Naive thymus-derived CD4-positive, alpha-beta T cell (primary cell): Measurements from ENCODE around the gene HIP1R. TPM values are rescaled to one million over a fixed set of nuclear protein-coding genes. Genes with fewer than 3 reads are reported as not detected.
A peak's percentile ranks its signal among the peaks of the same experiment; 100 is the strongest.
"Not testable (repeated sequence)": the region's sequence is repeated elsewhere in the genome, so short reads cannot be mapped to it uniquely, and the experiment has no call there.

Experiments
- ATAC-seq: fragments of 150-1000 bp; cut with Tn5 transposase; 2 replicates; pipeline ENCODE4 v1.10.0; 2021; ENCODE audit warnings: mild to moderate bottlenecking, moderate library complexity
- CTCF ChIA-PET: fragments of 350-600 bp; sonication (Branson Sonifier 250); formaldehyde crosslinking; loops from one replicate; lab custom pipeline; 2021; ENCODE audit warnings: antibody characterized with exemption; lab: Charles Lee
- POLR2A ChIA-PET: fragments of 350-600 bp; sonication (Branson Sonifier 250); formaldehyde crosslinking; loops from one replicate; lab custom pipeline; 2021; ENCODE audit warnings: antibody characterized with exemption, inconsistent platforms; lab: Charles Lee
- DNase-seq, 9 donors: peaks; one replicate each; pipeline versions ENCODE4 v3.0.0 to v3.0.0-alpha.2; 2020 to 2022; ENCODE audit warnings: mixed read lengths in 1 of 9
- H3K27ac ChIP-seq: one replicate; pipeline ENCODE4 v1.7.0; 2013; ENCODE audit warnings: mild to moderate bottlenecking, low read depth, low read length, moderate library complexity
- H3K27me3 ChIP-seq, 2 donors: one replicate each; pipeline ENCODE4 v1.7.0; 2013; ENCODE audit warnings: low read length in 2 of 2, mild to moderate bottlenecking in 2 of 2, moderate library complexity in 2 of 2; ENCODE audit not compliant: control insufficient read depth in 2 of 2, insufficient read depth in 2 of 2
- H3K36me3 ChIP-seq, 3 experiments: 1 replicate in 2 of 3; 2 replicates in 1 of 3; pipeline ENCODE4 v1.7.0; 2013; ENCODE audit warnings: low read length in 3 of 3, mild to moderate bottlenecking in 3 of 3, moderate library complexity in 1 of 3; ENCODE audit not compliant: insufficient read depth in 3 of 3, control insufficient read depth in 2 of 3
- H3K4me1 ChIP-seq, 2 donors: one replicate each; pipeline ENCODE4 v1.7.0; 2013; ENCODE audit warnings: low read length in 2 of 2, mild to moderate bottlenecking in 2 of 2, moderate library complexity in 1 of 2; ENCODE audit not compliant: control insufficient read depth in 2 of 2, insufficient read depth in 2 of 2
- H3K4me3 ChIP-seq: 2 replicates; pipeline ENCODE4 v1.7.0; 2013; ENCODE audit warnings: mild to moderate bottlenecking, low read length
- H3K9me3 ChIP-seq, 3 experiments: 1 replicate in 2 of 3; 2 replicates in 1 of 3; pipeline ENCODE4 v1.7.0; 2013; ENCODE audit warnings: low read length in 3 of 3; ENCODE audit not compliant: control insufficient read depth in 2 of 3
- H3K27ac Mint-ChIP-seq, 9 donors: one replicate each; pipeline ENCODE4 v1.8.0; 2020 to 2022; ENCODE audit warnings: mixed read lengths in 9 of 9, mild to moderate bottlenecking in 8 of 9, moderate library complexity in 5 of 9, inconsistent platforms in 2 of 9
- H3K27me3 Mint-ChIP-seq, 5 donors: one replicate each; pipeline ENCODE4 v1.8.0; 2021 to 2022; ENCODE audit warnings: mixed read lengths in 5 of 5, mild to moderate bottlenecking in 1 of 5
- H3K36me3 Mint-ChIP-seq, 5 donors: one replicate each; pipeline ENCODE4 v1.8.0; 2020 to 2022; ENCODE audit warnings: mixed read lengths in 5 of 5, mild to moderate bottlenecking in 3 of 5, inconsistent platforms in 1 of 5
- H3K4me1 Mint-ChIP-seq, 7 donors: one replicate each; pipeline ENCODE4 v1.8.0; 2020 to 2022; ENCODE audit warnings: mixed read lengths in 7 of 7, mild to moderate bottlenecking in 3 of 7, inconsistent platforms in 1 of 7
- H3K4me3 Mint-ChIP-seq, 10 donors: one replicate each; pipeline ENCODE4 v1.8.0; 2020 to 2022; ENCODE audit warnings: mild to moderate bottlenecking in 10 of 10, mixed read lengths in 10 of 10, moderate library complexity in 6 of 10, inconsistent platforms in 2 of 10
- H3K9me3 Mint-ChIP-seq, 11 donors: one replicate each; pipeline ENCODE4 v1.8.0; 2020 to 2022; ENCODE audit warnings: mixed read lengths in 11 of 11, mild to moderate bottlenecking in 4 of 11, inconsistent platforms in 1 of 11, moderate library complexity in 1 of 11
- intact Hi-C, 2 donors: fragments of 100-400 bp; cut with micrococcal nuclease; formaldehyde crosslinking; loops; one replicate each; pipeline ENCODE4 v1.15.1; 2023
- polyA plus RNA-seq, 2 donors: library from polyadenylated mRNA; unstranded; fragments of 300-500 nt; fragmentation: Illumina TruSeq; gene quantifications; one replicate each; pipeline ENCODE4 v1.2.3, GENCODE V29; 2021
- total RNA-seq, 6 experiments: library from RNA in 5 of 6; stranded (reverse) in 5 of 6; gene quantifications; 1 replicate in 5 of 6; 2 replicates in 1 of 6; pipeline ENCODE4 v1.2.3 and lab custom pipeline; 2021 to 2026

The HIP1R gene
- total and polyA plus RNA-seq, 7 experiments from 2014 or later, result 7.0 to 162 (median 87.2) TPM

DNA sequence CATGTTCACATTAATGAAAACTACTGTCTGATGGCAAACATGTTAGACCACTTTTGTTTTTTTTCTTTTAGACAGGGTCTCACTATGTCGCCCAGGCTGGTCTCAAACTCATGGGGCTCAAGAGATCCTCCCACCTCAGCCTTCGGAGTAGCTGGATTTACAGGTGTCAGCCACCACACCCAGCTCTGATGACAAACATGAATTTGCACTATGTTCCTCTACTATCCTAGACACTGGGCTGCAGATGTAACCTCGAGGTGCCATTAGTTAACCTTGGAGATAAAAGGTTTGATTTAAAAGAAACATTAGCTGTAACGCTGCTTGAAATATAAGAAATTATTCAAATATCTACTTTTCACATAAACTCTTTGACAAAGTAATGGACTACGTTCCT is 52.6 kb downstream of the HIP1R start:
- H3K4me1 Mint-ChIP-seq, result peaks cover 70 to 96% (median 91%) of the 10 kb centered on the region in 7 donors
- H3K27ac ChIP-seq, result peak overlapping the region; percentile 53
- POLR2A ChIA-PET, result interaction anchor here (1.2 to 2.5 kb wide), 5 partner anchors 10 to 114 kb away, joined by 3 to 36 read pairs (median 10); partner anchors contain the start of gene VPS37B
- peaks cover 0 to 3% (median 0%) of the 10 kb centered on the region in 11 donors for H3K9me3 Mint-ChIP-seq
- peak overlapping the region; percentile 92 to 98 (median 93) for H3K27ac Mint-ChIP-seq
- H3K36me3 ChIP-seq, result no peaks in the 10 kb centered on the region
- CTCF ChIA-PET, result interaction anchor here (0.7 to 1.9 kb wide), 6 partner anchors 8 to 65 kb away, joined by 3 to 7 read pairs (median 5); no protein-coding TSS in a partner anchor
- ATAC-seq, result no peak
- intact Hi-C loops, result loop anchor here (1.0 to 2.0 kb wide), 4 partner anchors 8 to 15 kb away; no protein-coding TSS in a partner anchor
- peaks cover 0 to 19% (median 0%) of the 10 kb centered on the region in 5 donors for H3K36me3 Mint-ChIP-seq
- no peaks in the 10 kb centered on the region for H3K9me3 ChIP-seq
- peak overlapping the region; percentile 47 for H3K4me3 ChIP-seq
- peaks cover 56 to 70% of the 10 kb centered on the region in 2 donors for H3K4me1 ChIP-seq
- no peaks in the 10 kb centered on the region for H3K27me3 ChIP-seq
- DNase-seq, result peak in 1 of 9 donors; percentile 9
- peaks cover 0 to 7% (median 0%) of the 10 kb centered on the region in 5 donors for H3K27me3 Mint-ChIP-seq
- H3K4me3 Mint-ChIP-seq, result peak overlapping the region; percentile 52 to 89 (median 83)

DNA sequence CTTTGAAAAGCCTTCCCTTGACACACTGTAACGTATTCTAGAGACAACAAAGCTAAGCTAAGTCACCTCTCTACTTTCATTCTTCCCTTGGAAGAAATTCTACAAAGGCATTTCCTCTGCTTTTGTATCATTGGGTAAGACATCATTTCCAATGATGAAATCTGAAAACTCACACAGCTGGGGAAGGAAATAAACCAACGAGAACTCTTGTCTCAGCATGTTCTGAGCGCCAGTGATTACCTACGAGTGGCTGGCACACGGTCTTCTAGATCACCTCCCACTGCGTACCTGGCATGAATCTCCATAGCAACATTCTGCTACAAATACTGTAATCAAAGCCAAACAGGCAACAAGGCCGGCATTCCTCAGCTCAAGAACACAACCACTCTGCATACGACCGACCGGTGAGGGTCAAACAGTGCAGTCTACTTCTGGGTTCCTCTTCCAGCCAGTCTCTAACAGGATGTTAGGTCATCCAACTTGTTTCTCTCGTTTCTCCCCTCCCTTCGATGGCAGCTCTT is 53.0 kb downstream of the HIP1R start:
- Histone ChIP-seq H3K27ac (peak overlapping the region; percentile 86), H3K27me3 (no peaks in the 10 kb centered on the region), H3K4me3 (peak overlapping the region; percentile 47), H3K36me3 (no peaks in the 10 kb centered on the region), H3K9me3 (no peaks in the 10 kb centered on the region), H3K4me1 (peaks cover 59 to 67% of the 10 kb centered on the region in 2 donors)
- H3K36me3 Mint-ChIP-seq, result peaks cover 0 to 19% (median 0%) of the 10 kb centered on the region in 5 donors
- H3K9me3 Mint-ChIP-seq, result peaks cover 0 to 3% (median 0%) of the 10 kb centered on the region in 11 donors
- H3K4me3 Mint-ChIP-seq, result peak overlapping the region; percentile 75 to 89 (median 84)
- peak; percentile 93 for ATAC-seq
- H3K4me1 Mint-ChIP-seq, result peaks cover 68 to 94% (median 89%) of the 10 kb centered on the region in 7 donors
- H3K27me3 Mint-ChIP-seq, result peaks cover 0 to 3% (median 0%) of the 10 kb centered on the region in 5 donors
- DNase-seq, result peak in 7 of 9 donors; percentile 65 to 90 (median 82)
- H3K27ac Mint-ChIP-seq, result peak overlapping the region; percentile 92 to 98 (median 93)
- ChIA-PET POLR2A (interaction anchor here (0.9 to 2.5 kb wide), 8 partner anchors 8 to 115 kb away, joined by 3 to 36 read pairs (median 6); partner anchors contain the start of gene VPS37B), CTCF (interaction anchor here (1.1 to 1.9 kb wide), 5 partner anchors 8 to 64 kb away, joined by 4 to 7 read pairs (median 5); no protein-coding TSS in a partner anchor)
- intact Hi-C loops, result loop anchor here (1.0 kb wide), 3 partner anchors 8 to 14 kb away; no protein-coding TSS in a partner anchor

- no peaks in the 10 kb centered on the region for H3K9me3 Mint-ChIP-seq
- H3K4me3 ChIP-seq, result no peak overlapping the region
- intact Hi-C loops, result loop anchor here (10.0 kb wide), 2 partner anchors 345 to 365 kb away; partner anchors contain the start of genes KNTC1 (in 1 of the 2), MPHOSPH9 (in 1 of the 2), MTRFR (in 1 of the 2) and RSRC2 (in 1 of the 2)
- H3K4me1 Mint-ChIP-seq, result peaks cover 76 to 94% (median 90%) of the 10 kb centered on the region in 7 donors
- peak overlapping the region; percentile 58 for H3K27ac ChIP-seq
- H3K27me3 Mint-ChIP-seq, result peaks cover 0 to under 1% (median 0%) of the 10 kb centered on the region in 5 donors
- H3K4me1 ChIP-seq, result peaks cover 69 to 71% of the 10 kb centered on the region in 2 donors
- H3K9me3 ChIP-seq, result no peaks in the 10 kb centered on the region
- peak overlapping the region; percentile 59 to 89 (median 77) for H3K4me3 Mint-ChIP-seq
- ChIA-PET POLR2A (interaction anchor here (0.6 to 2.5 kb wide), 7 partner anchors 8 to 1648 kb away, joined by 3 to 36 read pairs (median 4); partner anchors contain the start of gene VPS37B), CTCF (interaction anchor here (0.8 kb wide), 1 partner anchor 9 kb away, joined by 3 read pairs; no protein-coding TSS in a partner anchor)
- no peaks in the 10 kb centered on the region for H3K36me3 ChIP-seq
- H3K27me3 ChIP-seq, result no peaks in the 10 kb centered on the region
- no peak for DNase-seq
- peak overlapping the region; percentile 77 to 97 (median 93) for H3K27ac Mint-ChIP-seq
- peaks cover 0 to 20% (median 0%) of the 10 kb centered on the region in 5 donors for H3K36me3 Mint-ChIP-seq
- no peak for ATAC-seq
These were observed 54.7 kb downstream of the HIP1R start for GRCh38 chr12:122889761-122890520.

GRCh38 chr12:122891661-122892525 is 56.6 kb downstream of the HIP1R start:
- no peak overlapping the region for H3K27ac ChIP-seq
- H3K9me3 Mint-ChIP-seq, result peaks cover 0 to 5% (median 0%) of the 10 kb centered on the region in 11 donors
- ChIA-PET POLR2A (interaction anchor here (0.6 to 1.3 kb wide), 4 partner anchors 8 to 589 kb away, joined by 3 to 13 read pairs (median 4); partner anchors contain the start of gene MPHOSPH9), CTCF (interaction anchor here (1.0 to 1.5 kb wide), 3 partner anchors 14 to 31 kb away, joined by 3 to 5 read pairs (median 5); no protein-coding TSS in a partner anchor)
- intact Hi-C loops, result loop anchor here (10.0 kb wide), 2 partner anchors 343 to 367 kb away; partner anchors contain the start of genes KNTC1 (in 1 of the 2), MPHOSPH9 (in 1 of the 2), MTRFR (in 1 of the 2) and RSRC2 (in 1 of the 2)
- H3K4me1 Mint-ChIP-seq, result peaks cover 85 to 96% (median 90%) of the 10 kb centered on the region in 7 donors
- H3K27me3 Mint-ChIP-seq, result peaks cover 0 to 13% (median 0%) of the 10 kb centered on the region in 5 donors
- H3K36me3 Mint-ChIP-seq, result peaks cover 0 to 35% (median 0%) of the 10 kb centered on the region in 5 donors
- no peaks in the 10 kb centered on the region for H3K27me3 ChIP-seq
- H3K4me3 Mint-ChIP-seq, result peak overlapping the region in 7 of 10 donors; percentile 29 to 54 (median 48)
- peaks cover 68 to 71% of the 10 kb centered on the region in 2 donors for H3K4me1 ChIP-seq
- ATAC-seq, result no peak
- no peak for DNase-seq
- peak overlapping the region in 3 of 9 donors; percentile 1 to 71 (median 38) for H3K27ac Mint-ChIP-seq
- H3K9me3 ChIP-seq, result no peaks in the 10 kb centered on the region
- H3K4me3 ChIP-seq, result no peak overlapping the region
- H3K36me3 ChIP-seq, result peaks cover 0 to 5% (median 0%) of the 10 kb centered on the region in 3 experiments

- not testable (repeated sequence) for ATAC-seq
- intact Hi-C loops, result loop anchor here (10.0 kb wide), 2 partner anchors 342 to 368 kb away; partner anchors contain the start of genes KNTC1 (in 1 of the 2), MPHOSPH9 (in 1 of the 2), MTRFR (in 1 of the 2) and RSRC2 (in 1 of the 2)
- POLR2A ChIA-PET, result interaction anchor here (7.2 kb wide), 1 partner anchor 11 kb away, joined by 66 read pairs; no protein-coding TSS in a partner anchor
These were observed 57.5 kb downstream of the HIP1R start for GRCh38 chr12:122892724-122893123.

More at GRCh38 chr12:122892724-122893123, 57.5 kb downstream of the HIP1R start:
- H3K4me3 Mint-ChIP-seq, result peak overlapping the region in 7 of 10 donors; percentile 8 to 49 (median 30)
- not testable (repeated sequence) for DNase-seq, H3K9me3 ChIP-seq, H3K27me3 ChIP-seq, H3K36me3 ChIP-seq, H3K4me3 ChIP-seq, H3K9me3 Mint-ChIP-seq, H3K27ac ChIP-seq
- H3K36me3 Mint-ChIP-seq, result peaks cover 0 to 32% (median 0%) of the 10 kb centered on the region in 5 donors
- CTCF ChIA-PET, result interaction anchor here (0.8 to 1.5 kb wide), 2 partner anchors 15 to 28 kb away, joined by 3 to 5 read pairs; no protein-coding TSS in a partner anchor
- H3K27ac Mint-ChIP-seq, result peak overlapping the region in 3 of 9 donors; percentile 28 to 41 (median 38)
- peaks cover 0 to 13% (median 0%) of the 10 kb centered on the region in 5 donors for H3K27me3 Mint-ChIP-seq
- peaks cover 60 to 71% of the 10 kb centered on the region in 2 donors for H3K4me1 ChIP-seq
- H3K4me1 Mint-ChIP-seq, result peaks cover 76 to 96% (median 86%) of the 10 kb centered on the region in 7 donors
